Activated CD4-positive, CD25-positive, alpha-beta regulatory T cell treated with anti-CD3 and anti-CD28 coated beads, Interleukin-2, amount 50 U/mL, for 72 hours (primary cell): ENCODE results near the gene MYO9B.

ENCODE experiments used
- DNase-seq: peaks from one replicate; pipeline ENCODE4 v3.0.0; 2021

Gene MYO9B

DNA sequence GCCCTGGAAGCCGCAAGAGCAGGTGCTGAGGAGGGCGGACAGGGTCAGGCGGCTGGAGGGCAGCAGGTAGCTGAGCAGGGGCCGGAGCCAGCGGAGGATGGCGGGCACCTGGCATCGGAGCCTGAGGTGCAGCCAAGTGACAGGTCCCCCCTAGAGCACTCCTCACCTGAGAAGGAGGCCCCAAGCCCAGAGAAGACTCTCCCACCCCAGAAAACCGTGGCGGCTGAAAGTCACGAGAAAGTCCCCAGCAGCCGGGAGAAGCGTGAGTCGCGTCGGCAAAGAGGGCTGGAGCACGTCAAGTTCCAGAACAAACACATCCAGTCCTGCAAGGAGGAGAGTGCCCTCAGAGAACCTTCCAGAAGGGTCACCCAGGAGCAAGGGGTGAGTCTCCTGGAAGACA is 119.0 kb downstream of the MYO9B start:
- no peak for DNase-seq

- no peak for DNase-seq
Observed at GRCh38 chr19:17195106-17195505, 119.5 kb downstream of the MYO9B start.

GRCh38 chr19:17196610-17197009 is 121.0 kb downstream of the MYO9B start:
- no peak for DNase-seq

GRCh38 chr19:17197666-17198065 is 122.1 kb downstream of the MYO9B start:
- no peak for DNase-seq

- DNase-seq = no peak
Observed at GRCh38 chr19:17200408-17201079, 125.0 kb downstream of the MYO9B start.

DNA sequence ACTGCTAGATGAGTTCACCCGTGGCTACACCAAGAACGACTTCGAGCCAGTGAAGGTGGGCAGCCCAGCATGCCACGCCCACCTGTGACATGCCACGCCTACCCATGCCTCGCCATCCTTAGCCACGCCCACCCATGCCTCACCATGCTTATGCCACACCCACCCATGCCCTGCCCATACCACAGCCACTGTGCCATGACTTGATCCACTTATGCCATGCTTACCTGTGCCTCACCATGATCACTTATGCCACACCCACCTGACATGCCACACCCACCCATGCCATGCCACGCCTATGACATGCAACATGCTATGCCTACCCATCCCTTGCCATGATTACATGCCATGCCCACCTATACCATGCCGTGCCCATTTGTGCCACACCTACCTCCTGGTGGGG is 126.7 kb downstream of the MYO9B start:
- DNase-seq = no peak

GRCh38 chr19:17202713-17203112 is 127.1 kb downstream of the MYO9B start:
- DNase-seq = no peak

DNA sequence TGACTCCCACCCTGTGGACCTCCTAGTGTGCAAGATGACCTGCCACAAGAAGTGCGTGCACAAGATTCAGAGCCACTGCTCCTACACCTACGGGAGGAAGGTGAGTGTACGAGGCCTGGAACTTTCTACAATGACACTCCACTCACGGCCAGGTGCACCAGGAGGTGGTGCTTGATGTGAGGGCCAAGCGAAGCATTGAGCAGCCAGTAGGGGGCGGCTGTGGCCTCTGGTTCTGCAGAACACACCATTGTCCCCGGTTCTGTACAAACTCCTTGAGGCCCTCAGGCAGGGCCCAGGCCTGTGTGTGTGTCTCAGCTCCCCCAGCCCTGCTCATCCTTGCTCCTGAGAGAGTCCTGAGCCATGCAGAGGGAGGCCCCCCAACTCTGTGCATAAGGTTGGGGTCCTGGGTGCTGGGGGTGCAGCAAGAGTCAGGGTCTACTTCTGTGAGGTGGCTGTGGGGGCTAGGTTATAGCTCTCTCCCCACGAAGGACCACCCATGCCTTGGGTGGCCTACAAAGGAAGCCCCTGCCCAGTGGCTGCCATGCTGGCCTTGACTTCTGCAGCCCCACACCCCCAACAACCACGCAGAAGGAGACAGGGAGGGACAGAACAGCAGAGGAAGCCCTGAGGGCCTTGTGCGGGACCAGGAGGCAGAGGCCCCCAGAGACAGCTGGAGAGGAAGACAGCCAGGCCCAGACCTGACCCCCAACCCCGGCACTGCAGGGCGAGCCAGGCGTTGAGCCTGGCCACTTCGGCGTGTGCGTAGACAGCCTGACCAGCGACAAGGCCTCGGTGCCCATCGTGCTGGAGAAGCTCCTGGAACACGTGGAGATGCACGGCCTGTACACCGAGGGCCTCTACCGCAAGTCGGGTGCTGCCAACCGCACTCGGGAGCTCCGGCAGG is 129.9 kb downstream of the MYO9B start:
- DNase-seq = peak; percentile 47

GRCh38 chr19:17206736-17207581 is 131.4 kb downstream of the MYO9B start:
- no peak for DNase-seq

- peak; percentile 44 for DNase-seq
Observed at GRCh38 chr19:17209126-17210036, 133.8 kb downstream of the MYO9B start.

GRCh38 chr19:17210296-17210695 is 134.7 kb downstream of the MYO9B start:
- no peak for DNase-seq

- no peak for DNase-seq
Observed at GRCh38 chr19:17211547-17212446, 136.2 kb downstream of the MYO9B start.

- DNase-seq = no peak
Observed at GRCh38 chr19:17213334-17213733, 137.8 kb downstream of the MYO9B start.

- DNase-seq = no peak
Observed at GRCh38 chr19:17214508-17215126, 139.0 kb downstream of the MYO9B start.

DNA sequence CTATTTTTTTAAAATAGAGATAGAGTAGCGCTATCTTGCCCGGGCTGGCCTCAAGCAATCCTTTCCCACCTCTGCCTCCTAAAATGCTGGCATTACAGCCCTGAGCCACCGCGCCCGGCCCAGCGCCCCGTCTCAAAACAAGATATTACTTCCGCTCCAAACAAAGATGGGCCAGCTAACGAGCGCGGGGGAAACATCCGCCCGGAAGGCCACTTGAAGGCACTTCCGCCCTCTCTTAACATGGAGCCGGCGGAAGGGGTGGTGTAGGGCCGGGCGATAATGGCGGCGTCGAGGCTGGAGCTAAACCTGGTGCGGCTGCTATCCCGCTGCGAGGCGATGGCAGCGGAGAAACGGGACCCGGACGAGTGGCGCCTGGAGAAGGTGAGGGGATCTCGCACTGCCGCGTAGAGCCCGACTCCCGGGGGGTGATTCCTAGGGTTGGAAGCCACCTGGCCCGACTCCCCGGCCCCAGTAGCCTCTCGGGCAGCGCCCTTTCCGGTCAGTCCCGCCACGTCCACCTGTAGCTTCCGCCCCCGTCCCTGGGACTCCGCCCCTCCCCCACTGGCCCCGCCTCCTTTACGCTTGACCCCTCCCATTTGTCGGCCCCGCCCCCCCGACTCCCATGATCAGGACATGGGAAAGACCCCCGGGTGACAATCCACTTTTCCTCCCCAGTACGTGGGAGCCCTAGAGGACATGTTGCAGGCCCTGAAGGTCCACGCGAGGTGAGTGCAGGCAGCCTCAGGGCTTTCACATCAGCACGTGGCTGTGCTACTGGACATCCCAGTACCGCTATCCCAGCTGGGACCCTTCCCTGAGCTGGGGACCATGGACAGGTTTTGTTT is 139.8 kb downstream of the MYO9B start, which contains the start of gene USE1:
TSS of gene USE1 (plus strand) at position 231 of the 845 bp plus-strand sequence. CDS start at position 280, 49 bp downstream.
- peak; percentile 85 for DNase-seq

DNA sequence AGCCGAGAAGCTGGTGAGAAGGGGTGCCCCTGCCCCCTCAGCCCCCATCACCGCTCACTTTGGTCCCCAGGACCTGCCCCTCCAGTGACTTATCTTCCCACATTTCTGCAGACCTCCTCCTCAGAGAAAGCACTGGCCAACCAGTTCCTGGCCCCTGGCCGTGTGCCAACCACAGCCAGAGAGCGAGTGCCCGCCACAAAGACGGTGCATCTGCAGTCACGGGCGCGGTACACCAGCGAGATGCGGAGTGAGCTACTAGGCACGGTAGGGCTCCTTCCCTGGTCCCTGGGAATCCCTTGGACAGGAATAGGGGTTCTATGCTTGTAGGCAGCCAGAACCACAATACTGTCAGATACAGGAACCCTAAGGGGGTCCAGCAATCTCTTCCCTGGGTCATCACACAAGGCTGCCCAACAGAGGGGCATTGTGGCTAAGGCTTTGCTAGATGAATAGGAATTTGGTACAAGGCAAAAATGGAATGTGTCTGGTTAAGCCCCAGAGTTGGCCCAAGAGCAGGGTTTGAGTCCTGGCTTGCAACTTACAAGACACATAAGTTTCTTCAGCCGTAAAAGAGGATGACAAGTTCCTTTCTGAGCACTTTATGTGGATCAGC is 140.6 kb downstream of the MYO9B start:
- DNase-seq = no peak

- no peak for DNase-seq
Observed at GRCh38 chr19:17219286-17219685, 143.7 kb downstream of the MYO9B start.

GRCh38 chr19:17220207-17220758 is 144.7 kb downstream of the MYO9B start:
- no peak for DNase-seq

DNA sequence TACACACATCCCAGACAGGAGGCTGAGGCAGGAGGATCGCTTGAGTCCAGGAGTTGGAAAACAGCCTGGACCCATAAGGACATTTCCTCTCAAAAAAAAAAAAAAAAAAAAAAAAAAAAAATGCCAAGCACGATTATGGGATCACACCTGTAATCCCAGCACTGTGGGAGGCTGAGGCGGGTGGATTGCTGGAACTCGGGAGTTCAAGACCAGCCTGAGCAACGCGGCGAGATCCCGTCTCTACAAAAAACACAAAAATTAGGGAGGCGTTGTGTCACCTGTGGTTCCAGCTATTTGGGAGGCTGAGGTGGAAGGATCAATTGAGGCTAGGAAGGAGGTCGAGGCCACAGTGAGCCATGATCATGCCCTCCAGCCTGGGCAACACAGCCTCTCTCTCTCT is 149.5 kb downstream of the MYO9B start:
- DNase-seq = no peak
